Measurements from ENCODE around the gene MET. TPM values are rescaled to one million over a fixed set of nuclear protein-coding genes. Genes with fewer than 3 reads are reported as not detected.

MET gene
- total RNA-seq, 2 experiments from 2014 or later = 0.16 to 0.27 TPM

GRCh38 chr7:116777651-116778281 is 105.8 kb downstream of the MET start:
- ATAC-seq = no peak
- CTCF ChIA-PET = interaction anchor here (1.3 kb wide), 1 partner anchor 9 kb away, joined by 4 read pairs; no protein-coding TSS in a partner anchor
- peaks cover 4% of the 10 kb centered on the region for H3K27me3 Mint-ChIP-seq
- no peaks in the 10 kb centered on the region for H3K36me3 Mint-ChIP-seq (ENCODE audit: low read depth)
- no peak for TF ChIP-seq CTCF (IDR thresholded peaks at IDR 0.05)
- peaks cover 6% of the 10 kb centered on the region for H3K4me1 Mint-ChIP-seq (ENCODE audit: low read depth)
- H3K4me3 Mint-ChIP-seq = no peak overlapping the region
- H3K27ac Mint-ChIP-seq = no peak overlapping the region
- POLR2A ChIA-PET = no interaction called here
- H3K9me3 Mint-ChIP-seq = no peaks in the 10 kb centered on the region
- intact Hi-C loops (cut with micrococcal nuclease) = no loop called here
- DNase-seq = no peak

GRCh38 chr7:116779216-116779615 is 107.2 kb downstream of the MET start:
- intact Hi-C loops (cut with micrococcal nuclease) = no loop called here
- POLR2A ChIA-PET = no interaction called here
- Mint-ChIP-seq H3K9me3 (no peaks in the 10 kb centered on the region), H3K27ac (no peak overlapping the region), H3K4me1 (ENCODE audit: low read depth) (peaks cover 6% of the 10 kb centered on the region), H3K36me3 (ENCODE audit: low read depth) (no peaks in the 10 kb centered on the region), H3K4me3 (no peak overlapping the region), H3K27me3 (peaks cover 3% of the 10 kb centered on the region)
- DNase-seq (no peak), ATAC-seq (no peak)
- CTCF ChIA-PET = no interaction called here
- no peak for TF ChIP-seq CTCF (IDR thresholded peaks at IDR 0.05)

GRCh38 chr7:116779931-116780330 is 107.9 kb downstream of the MET start:
- H3K36me3 Mint-ChIP-seq (ENCODE audit: low read depth) = no peaks in the 10 kb centered on the region
- peaks cover 6% of the 10 kb centered on the region for H3K4me1 Mint-ChIP-seq (ENCODE audit: low read depth)
- intact Hi-C loops (cut with micrococcal nuclease) = loop anchor here (10.0 kb wide), 1 partner anchor 105 kb away; the partner anchor contains the start of gene MET
- ChIA-PET CTCF (interaction anchor here (0.8 kb wide), 1 partner anchor 600 kb away, joined by 3 read pairs; no protein-coding TSS in a partner anchor), POLR2A (interaction anchor here (1.4 kb wide), 1 partner anchor 10 kb away, joined by 4 read pairs; no protein-coding TSS in a partner anchor)
- TF ChIP-seq CTCF (IDR thresholded peaks at IDR 0.05) = no peak
- no peak for ATAC-seq
- DNase-seq = no peak
- H3K9me3 Mint-ChIP-seq = no peaks in the 10 kb centered on the region
- no peak overlapping the region for H3K27ac Mint-ChIP-seq
- H3K4me3 Mint-ChIP-seq = no peak overlapping the region
- H3K27me3 Mint-ChIP-seq = peaks cover 2% of the 10 kb centered on the region

- H3K9me3 Mint-ChIP-seq = no peaks in the 10 kb centered on the region
- peak; percentile 26 for DNase-seq
- H3K4me3 Mint-ChIP-seq = no peak overlapping the region
- peaks cover 6% of the 10 kb centered on the region for H3K4me1 Mint-ChIP-seq (ENCODE audit: low read depth)
- peak; percentile 68 for ATAC-seq
- ChIA-PET CTCF (interaction anchor here (0.8 kb wide), 1 partner anchor 600 kb away, joined by 3 read pairs; no protein-coding TSS in a partner anchor), POLR2A (interaction anchor here (1.4 kb wide), 1 partner anchor 11 kb away, joined by 4 read pairs; no protein-coding TSS in a partner anchor)
- H3K27ac Mint-ChIP-seq = no peak overlapping the region
- intact Hi-C loops (cut with micrococcal nuclease) = loop anchor here (10.0 kb wide), 1 partner anchor 106 kb away; the partner anchor contains the start of gene MET
- H3K27me3 Mint-ChIP-seq = peaks cover 2% of the 10 kb centered on the region
- no peaks in the 10 kb centered on the region for H3K36me3 Mint-ChIP-seq (ENCODE audit: low read depth)
- TF ChIP-seq CTCF (IDR thresholded peaks at IDR 0.05) = no peak
Measured at GRCh38 chr7:116780521-116780920, 108.5 kb downstream of the MET start.

- Mint-ChIP-seq H3K4me1 (ENCODE audit: low read depth) (peaks cover 6% of the 10 kb centered on the region), H3K27ac (no peak overlapping the region), H3K4me3 (no peak overlapping the region), H3K36me3 (ENCODE audit: low read depth) (no peaks in the 10 kb centered on the region), H3K9me3 (no peaks in the 10 kb centered on the region), H3K27me3 (peaks cover 2% of the 10 kb centered on the region)
- CTCF ChIA-PET = interaction anchor here (0.8 kb wide), 1 partner anchor 601 kb away, joined by 3 read pairs; no protein-coding TSS in a partner anchor
- ATAC-seq (peak; percentile 37), DNase-seq (no peak)
- POLR2A ChIA-PET = interaction anchor here (1.4 kb wide), 1 partner anchor 11 kb away, joined by 4 read pairs; no protein-coding TSS in a partner anchor
- no peak for TF ChIP-seq CTCF (IDR thresholded peaks at IDR 0.05)
- intact Hi-C loops (cut with micrococcal nuclease) = loop anchor here (10.0 kb wide), 1 partner anchor 106 kb away; the partner anchor contains the start of gene MET
Measured at GRCh38 chr7:116780966-116781365, 109.0 kb downstream of the MET start.
